ENCODE measurements around the gene BLTP3B. TPM values are rescaled to one million over a fixed set of nuclear protein-coding genes. Genes with fewer than 3 reads are reported as not detected.

The BLTP3B gene
- polyA plus RNA-seq, 1 of the 3 experiments (the other 2 are of a cell fraction): 5.8 TPM

DNA sequence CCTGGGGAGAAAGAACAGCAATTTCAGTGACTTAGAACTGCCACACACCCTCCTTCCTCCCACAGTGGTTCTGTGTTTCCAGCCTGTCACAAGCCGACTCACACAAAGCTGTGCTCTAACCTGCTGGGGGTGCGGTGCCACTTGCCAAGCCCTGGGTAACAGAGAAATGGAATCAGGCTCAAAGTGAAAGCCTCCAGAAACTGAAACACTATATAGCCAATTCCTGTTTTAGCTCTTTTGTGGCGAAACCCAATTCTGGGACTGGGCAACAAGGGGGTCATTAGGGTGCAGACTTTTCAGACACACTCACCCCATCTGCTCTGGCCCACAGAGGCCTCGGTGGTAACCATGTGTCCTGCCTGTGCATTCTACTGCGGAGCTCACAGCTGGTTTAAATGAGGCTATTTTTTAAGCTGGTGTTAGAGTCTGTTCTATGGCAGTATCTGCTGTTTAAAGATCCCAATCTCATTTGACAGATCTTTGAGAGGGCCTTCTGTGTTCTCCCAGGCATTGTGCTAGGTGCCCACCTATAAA is 42.8 kb upstream of the BLTP3B start:
- H3K79me2 ChIP-seq (ENCODE audit: insufficient read depth): no peaks in the 10 kb centered on the region
- no peaks in the 10 kb centered on the region for H4K20me1 ChIP-seq (ENCODE audit: insufficient read depth)
- H3K27ac ChIP-seq (ENCODE audit: low read depth in 2 of 2, low read length in 1 of 2): peak overlapping the region in 1 of 2 experiments; percentile 80; a peak in 2 of 4 replicates
- H3K36me3 ChIP-seq (replicated peaks in 1 of 2; ENCODE audit: control insufficient read depth in 1 of 2, insufficient read depth in 2 of 2, low read length in 1 of 2): peaks cover 0 to 2% of the 10 kb centered on the region in 2 experiments
- H3K4me3 ChIP-seq (ENCODE audit: low read depth in 2 of 2, low read length in 1 of 2): no peak overlapping the region
- no peaks in the 10 kb centered on the region for H3K27me3 ChIP-seq (ENCODE audit: insufficient read depth)
- TF ChIP-seq CHD2 (IDR thresholded peaks at IDR 0.05; ENCODE audit: low read length, partially characterized antibody): peak; percentile 52
- TF ChIP-seq, protein P1, sequence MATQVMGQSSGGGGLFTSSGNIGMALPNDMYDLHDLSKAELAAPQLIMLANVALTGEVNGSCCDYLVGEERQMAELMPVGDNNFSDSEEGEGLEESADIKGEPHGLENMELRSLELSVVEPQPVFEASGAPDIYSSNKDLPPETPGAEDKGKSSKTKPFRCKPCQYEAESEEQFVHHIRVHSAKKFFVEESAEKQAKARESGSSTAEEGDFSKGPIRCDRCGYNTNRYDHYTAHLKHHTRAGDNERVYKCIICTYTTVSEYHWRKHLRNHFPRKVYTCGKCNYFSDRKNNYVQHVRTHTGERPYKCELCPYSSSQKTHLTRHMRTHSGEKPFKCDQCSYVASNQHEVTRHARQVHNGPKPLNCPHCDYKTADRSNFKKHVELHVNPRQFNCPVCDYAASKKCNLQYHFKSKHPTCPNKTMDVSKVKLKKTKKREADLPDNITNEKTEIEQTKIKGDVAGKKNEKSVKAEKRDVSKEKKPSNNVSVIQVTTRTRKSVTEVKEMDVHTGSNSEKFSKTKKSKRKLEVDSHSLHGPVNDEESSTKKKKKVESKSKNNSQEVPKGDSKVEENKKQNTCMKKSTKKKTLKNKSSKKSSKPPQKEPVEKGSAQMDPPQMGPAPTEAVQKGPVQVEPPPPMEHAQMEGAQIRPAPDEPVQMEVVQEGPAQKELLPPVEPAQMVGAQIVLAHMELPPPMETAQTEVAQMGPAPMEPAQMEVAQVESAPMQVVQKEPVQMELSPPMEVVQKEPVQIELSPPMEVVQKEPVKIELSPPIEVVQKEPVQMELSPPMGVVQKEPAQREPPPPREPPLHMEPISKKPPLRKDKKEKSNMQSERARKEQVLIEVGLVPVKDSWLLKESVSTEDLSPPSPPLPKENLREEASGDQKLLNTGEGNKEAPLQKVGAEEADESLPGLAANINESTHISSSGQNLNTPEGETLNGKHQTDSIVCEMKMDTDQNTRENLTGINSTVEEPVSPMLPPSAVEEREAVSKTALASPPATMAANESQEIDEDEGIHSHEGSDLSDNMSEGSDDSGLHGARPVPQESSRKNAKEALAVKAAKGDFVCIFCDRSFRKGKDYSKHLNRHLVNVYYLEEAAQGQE (IDR thresholded peaks at IDR 0.05; ENCODE audit: low read depth, low read length): no peak
- TF ChIP-seq MXI1 (IDR thresholded peaks at IDR 0.05; ENCODE audit: low read depth, low read length): peak; percentile 86
- TF ChIP-seq EP300 (IDR thresholded peaks at IDR 0.05; ENCODE audit: borderline replicate concordance in 1 of 2, low read depth in 1 of 2, low read length in 1 of 2): peak in 1 of 2 experiments; percentile 53; a peak in 1 of 4 replicates
- no peak for TF ChIP-seq TEAD4 (IDR thresholded peaks at IDR 0.05; ENCODE audit: borderline replicate concordance, insufficient read depth)
- no peak for TF ChIP-seq SMC3 (IDR thresholded peaks at IDR 0.05; ENCODE audit: low read depth, low read length)
- TF ChIP-seq RAD21 (IDR thresholded peaks at IDR 0.05; ENCODE audit: low read length): 0 out of 2 replicates have a peak, but pooled peaks have one; percentile 7
- no peak for TF ChIP-seq JUND (IDR thresholded peaks at IDR 0.05)
- peak; percentile 50; the same call in 1 of the 2 replicates for TF ChIP-seq RCOR1 (IDR thresholded peaks at IDR 0.05; ENCODE audit: low read length)
- TF ChIP-seq, protein P2, sequence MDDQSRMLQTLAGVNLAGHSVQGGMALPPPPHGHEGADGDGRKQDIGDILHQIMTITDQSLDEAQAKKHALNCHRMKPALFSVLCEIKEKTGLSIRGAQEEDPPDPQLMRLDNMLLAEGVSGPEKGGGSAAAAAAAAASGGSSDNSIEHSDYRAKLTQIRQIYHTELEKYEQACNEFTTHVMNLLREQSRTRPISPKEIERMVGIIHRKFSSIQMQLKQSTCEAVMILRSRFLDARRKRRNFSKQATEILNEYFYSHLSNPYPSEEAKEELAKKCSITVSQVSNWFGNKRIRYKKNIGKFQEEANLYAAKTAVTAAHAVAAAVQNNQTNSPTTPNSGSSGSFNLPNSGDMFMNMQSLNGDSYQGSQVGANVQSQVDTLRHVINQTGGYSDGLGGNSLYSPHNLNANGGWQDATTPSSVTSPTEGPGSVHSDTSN (IDR thresholded peaks at IDR 0.05): no peak
- peak; percentile 83 for TF ChIP-seq GATA2 (CRISPR knock-in tag; IDR thresholded peaks at IDR 0.05)
- H3K4me1 ChIP-seq (ENCODE audit: control insufficient read depth in 1 of 2, insufficient read depth in 2 of 2, low read depth in 1 of 2, low read length in 1 of 2): peaks cover 0 to 16% of the 10 kb centered on the region in 2 experiments; a peak in 2 of 4 replicates
- no peak overlapping the region; the same call in 1 of the 2 replicates for H2AFZ ChIP-seq (ENCODE audit: low read depth)
- WGBS (ENCODE audit: low lambda C conversion rate): 56% methylated on average over 5 of the region's 5 CpGs
- ChIA-PET POLR2A (interaction anchor here (1.0 to 1.1 kb wide), 2 partner anchors 15 to 22 kb away, joined by 4 to 8 read pairs; partner anchors contain the start of gene ACTR6), CTCF (interaction anchor here (0.7 to 1.7 kb wide), 9 partner anchors 9 to 163 kb away, joined by 3 to 9 read pairs (median 5); partner anchors contain the start of gene ACTR6)
- H3K9me2 ChIP-seq: no peaks in the 10 kb centered on the region
- peak; percentile 60 for DNase-seq
- H3K9ac ChIP-seq: no peak overlapping the region
- no peaks in the 10 kb centered on the region for H3K9me3 ChIP-seq
- no peaks in the 10 kb centered on the region for H3F3A ChIP-seq (replicated peaks; ENCODE audit: insufficient read depth)
- H3K4me2 ChIP-seq: no peak overlapping the region

All from SK-N-SH (cell line).